GM12891 (cell line): Measurements from ENCODE around the gene KLHL7.
"Not testable (repeated sequence)": the region's sequence is repeated elsewhere in the genome, so short reads cannot be mapped to it uniquely, and the experiment has no call there.

Experiments used
- DNase-seq: peaks from one replicate; pipeline ENCODE4 v3.0.0; 2011; ENCODE audit warnings: low spot score; ENCODE audit not compliant: insufficient read length
- FAIRE-seq: peaks from 2 replicates; lab custom pipeline; 2011; peaks lifted over from hg19 to GRCh38; lab: Jason Lieb, UNC
- PAX5 ChIP-seq: IDR thresholded peaks from 2 replicates; pipeline ENCODE4 v1.6.1; 2011; ENCODE audit warnings: low read length, moderate library complexity, mild to moderate bottlenecking; ENCODE audit not compliant: insufficient read depth, severe bottlenecking
- POLR2A ChIP-seq: IDR thresholded peaks from 2 replicates; pipeline ENCODE4 v1.6.1; 2011; ENCODE audit warnings: low read depth, low read length, control low read depth
- POLR2AphosphoS5 ChIP-seq: IDR thresholded peaks from 2 replicates; pipeline ENCODE4 v1.6.1; 2011; ENCODE audit warnings: low read depth, low read length, control low read depth
- POU2F2 ChIP-seq: IDR thresholded peaks from 2 replicates; pipeline ENCODE4 v1.6.1; 2011; ENCODE audit warnings: low read depth, mild to moderate bottlenecking, control low read depth, low read length, moderate library complexity
- SPI1 ChIP-seq: IDR thresholded peaks from 2 replicates; pipeline ENCODE4 v1.6.1; 2011; ENCODE audit warnings: low read depth, low read length, control low read depth
- TAF1 ChIP-seq: IDR thresholded peaks from 2 replicates; pipeline ENCODE4 v1.6.1; 2011; ENCODE audit warnings: low read depth, low read length, control low read depth

KLHL7 gene

GRCh38 chr7:23123465-23123864, 17.9 kb downstream of the KLHL7 start:
- DNase-seq (no peak), FAIRE-seq (no peak)
- TF ChIP-seq PAX5 (no peak), POLR2AphosphoS5 (no peak), POLR2A (no peak), SPI1 (no peak), TAF1 (no peak), POU2F2 (no peak)

- FAIRE-seq, result no peak
- no peak for DNase-seq
- TF ChIP-seq POLR2A, result no peak
- TF ChIP-seq TAF1, result no peak
- TF ChIP-seq POLR2AphosphoS5, result no peak
- TF ChIP-seq PAX5, result no peak
Observed at GRCh38 chr7:23129036-23129435, 23.5 kb downstream of the KLHL7 start.

- FAIRE-seq, DNase-seq: not testable (repeated sequence)
Observed at GRCh38 chr7:23131799-23132198, 26.2 kb downstream of the KLHL7 start.

- TF ChIP-seq TAF1 (no peak), POLR2AphosphoS5 (no peak), SPI1 (no peak), POLR2A (no peak), POU2F2 (no peak), PAX5 (no peak)
- DNase-seq (no peak), FAIRE-seq (no peak)
Observed at GRCh38 chr7:23133797-23134196, 28.2 kb downstream of the KLHL7 start.

- FAIRE-seq (no peak), DNase-seq (no peak)
- TF ChIP-seq POLR2AphosphoS5, result no peak
- TF ChIP-seq SPI1, result no peak
- no peak for TF ChIP-seq POU2F2
- TF ChIP-seq TAF1, result no peak
- no peak for TF ChIP-seq PAX5
- TF ChIP-seq POLR2A, result no peak
Observed at GRCh38 chr7:23135755-23136154, 30.2 kb downstream of the KLHL7 start.

- TF ChIP-seq POU2F2 (no peak), PAX5 (no peak), TAF1 (no peak), POLR2A (no peak), SPI1 (no peak), POLR2AphosphoS5 (no peak)
- FAIRE-seq (no peak), DNase-seq (no peak)
Observed at GRCh38 chr7:23136216-23136615, 30.6 kb downstream of the KLHL7 start.

GRCh38 chr7:23157679-23158078, 52.1 kb downstream of the KLHL7 start:
- DNase-seq (no peak), FAIRE-seq (no peak)
- TF ChIP-seq TAF1, result no peak
- no peak for TF ChIP-seq POLR2AphosphoS5
- no peak for TF ChIP-seq POU2F2
- TF ChIP-seq PAX5, result no peak
- no peak for TF ChIP-seq SPI1
- no peak for TF ChIP-seq POLR2A

- TF ChIP-seq POU2F2 (no peak), PAX5 (no peak), SPI1 (no peak), POLR2AphosphoS5 (no peak), TAF1 (no peak), POLR2A (no peak)
- FAIRE-seq (no peak), DNase-seq (no peak)
Observed at GRCh38 chr7:23158546-23158945, 53.0 kb downstream of the KLHL7 start.

GRCh38 chr7:23161482-23161881, 55.9 kb downstream of the KLHL7 start:
- no peak for TF ChIP-seq PAX5
- no peak for TF ChIP-seq POLR2AphosphoS5
- no peak for TF ChIP-seq TAF1
- TF ChIP-seq SPI1, result no peak
- DNase-seq (no peak), FAIRE-seq (no peak)

- DNase-seq (no peak), FAIRE-seq (no peak)
- TF ChIP-seq SPI1 (no peak), TAF1 (no peak), POLR2A (no peak), PAX5 (no peak), POU2F2 (no peak), POLR2AphosphoS5 (no peak)
Observed at GRCh38 chr7:23164846-23165245, 59.3 kb downstream of the KLHL7 start.

GRCh38 chr7:23165316-23165715, 59.7 kb downstream of the KLHL7 start:
- DNase-seq (no peak), FAIRE-seq (no peak)
- no peak for TF ChIP-seq POLR2A
- no peak for TF ChIP-seq TAF1
- no peak for TF ChIP-seq PAX5
- no peak for TF ChIP-seq POLR2AphosphoS5
- no peak for TF ChIP-seq SPI1
- no peak for TF ChIP-seq POU2F2

- FAIRE-seq (no peak), DNase-seq (no peak)
- TF ChIP-seq POU2F2 (no peak), PAX5 (no peak), POLR2AphosphoS5 (no peak), SPI1 (no peak), TAF1 (no peak), POLR2A (no peak)
Observed at GRCh38 chr7:23167691-23168090, 62.1 kb downstream of the KLHL7 start.
